ENCODE data around the gene TFAP2A.

Gene TFAP2A

GRCh38 chr6:10412461-10413261 is 2.2 kb downstream of the TFAP2A start:
- DNase-seq = peak; percentile 56

GRCh38 chr6:10411971-10412460 is 2.9 kb downstream of the TFAP2A start:
- DNase-seq = peak; percentile 56

- DNase-seq = no peak
These were observed 3.5 kb downstream of the TFAP2A start for GRCh38 chr6:10411131-10411970.

- no peak for DNase-seq
These were observed 4.4 kb downstream of the TFAP2A start for GRCh38 chr6:10410207-10411050.

GRCh38 chr6:10409731-10410206 is 5.1 kb downstream of the TFAP2A start:
- DNase-seq = no peak

GRCh38 chr6:10409233-10409721 is 5.6 kb downstream of the TFAP2A start:
- no peak for DNase-seq

- no peak for DNase-seq
These were observed 6.4 kb downstream of the TFAP2A start for GRCh38 chr6:10408457-10408856.

GRCh38 chr6:10407674-10408054 is 7.2 kb downstream of the TFAP2A start:
- DNase-seq = no peak

- DNase-seq = no peak
These were observed 7.7 kb downstream of the TFAP2A start for GRCh38 chr6:10407018-10407673.

GRCh38 chr6:10406556-10406955 is 8.3 kb downstream of the TFAP2A start:
- DNase-seq = no peak

- DNase-seq = no peak
These were observed 9.4 kb downstream of the TFAP2A start for GRCh38 chr6:10405513-10405900.

- DNase-seq = no peak
These were observed 9.9 kb downstream of the TFAP2A start for GRCh38 chr6:10404799-10405512.

GRCh38 chr6:10404107-10404798 is 10.6 kb downstream of the TFAP2A start:
- peak; percentile 93 for DNase-seq

- DNase-seq = no peak
These were observed 11.3 kb downstream of the TFAP2A start for GRCh38 chr6:10403385-10404106.

GRCh38 chr6:10402648-10403311 is 12.1 kb downstream of the TFAP2A start:
- no peak for DNase-seq

- DNase-seq = no peak
These were observed 13.1 kb downstream of the TFAP2A start for GRCh38 chr6:10401632-10402223.

GRCh38 chr6:10401004-10401536 is 13.8 kb downstream of the TFAP2A start:
- DNase-seq = no peak

GRCh38 chr6:10400330-10400729 is 14.5 kb downstream of the TFAP2A start:
- no peak for DNase-seq

- DNase-seq = no peak
These were observed 15.4 kb downstream of the TFAP2A start for GRCh38 chr6:10399451-10399850.
